ENCODE results near the gene AGAP1.

The AGAP1 gene

GRCh38 chr2:235697041-235697440 is 203.2 kb downstream of the AGAP1 start:
- DNase-seq: no peak

DNA sequence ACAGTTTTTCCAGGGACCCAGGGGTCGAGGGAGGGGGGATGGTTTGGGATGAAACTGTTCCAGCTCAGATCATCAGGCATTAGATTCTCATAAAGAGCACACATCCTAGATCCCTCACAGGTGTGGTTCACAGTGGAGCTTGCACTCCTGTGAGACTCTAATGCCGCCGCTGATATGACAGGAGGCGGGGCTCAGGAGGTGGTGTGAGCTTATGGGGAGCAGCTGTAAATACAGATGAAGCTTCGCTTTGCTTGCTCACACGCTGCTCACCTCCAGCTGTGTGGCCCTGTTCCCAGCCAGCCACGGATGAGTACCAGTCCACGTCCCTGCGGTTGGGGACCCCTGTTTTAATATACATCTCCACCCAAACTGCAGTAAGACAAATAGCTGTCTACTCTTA is 204.2 kb downstream of the AGAP1 start:
- no peak for DNase-seq

DNA sequence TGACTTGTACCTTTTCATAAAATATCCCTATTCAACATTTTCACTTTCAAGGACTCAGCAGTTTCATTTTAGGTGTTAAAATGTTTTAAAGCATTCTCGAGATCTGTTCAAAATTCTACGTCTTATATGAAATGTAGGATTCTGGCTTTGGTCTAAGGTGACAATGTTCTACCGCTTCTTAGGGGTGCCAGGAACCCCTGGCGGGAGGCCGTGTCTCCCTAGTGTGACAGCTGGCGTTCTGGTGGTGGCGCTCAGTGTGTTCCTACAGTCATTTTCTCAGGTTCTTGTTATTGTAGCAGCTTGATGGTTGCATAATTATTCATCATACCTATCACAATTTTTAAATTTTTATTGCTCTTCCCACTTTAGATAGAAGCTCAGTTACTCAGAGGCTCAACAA is 204.6 kb downstream of the AGAP1 start:
- DNase-seq: no peak

- DNase-seq: no peak
Observed at GRCh38 chr2:235699576-235699975, 205.7 kb downstream of the AGAP1 start.

DNA sequence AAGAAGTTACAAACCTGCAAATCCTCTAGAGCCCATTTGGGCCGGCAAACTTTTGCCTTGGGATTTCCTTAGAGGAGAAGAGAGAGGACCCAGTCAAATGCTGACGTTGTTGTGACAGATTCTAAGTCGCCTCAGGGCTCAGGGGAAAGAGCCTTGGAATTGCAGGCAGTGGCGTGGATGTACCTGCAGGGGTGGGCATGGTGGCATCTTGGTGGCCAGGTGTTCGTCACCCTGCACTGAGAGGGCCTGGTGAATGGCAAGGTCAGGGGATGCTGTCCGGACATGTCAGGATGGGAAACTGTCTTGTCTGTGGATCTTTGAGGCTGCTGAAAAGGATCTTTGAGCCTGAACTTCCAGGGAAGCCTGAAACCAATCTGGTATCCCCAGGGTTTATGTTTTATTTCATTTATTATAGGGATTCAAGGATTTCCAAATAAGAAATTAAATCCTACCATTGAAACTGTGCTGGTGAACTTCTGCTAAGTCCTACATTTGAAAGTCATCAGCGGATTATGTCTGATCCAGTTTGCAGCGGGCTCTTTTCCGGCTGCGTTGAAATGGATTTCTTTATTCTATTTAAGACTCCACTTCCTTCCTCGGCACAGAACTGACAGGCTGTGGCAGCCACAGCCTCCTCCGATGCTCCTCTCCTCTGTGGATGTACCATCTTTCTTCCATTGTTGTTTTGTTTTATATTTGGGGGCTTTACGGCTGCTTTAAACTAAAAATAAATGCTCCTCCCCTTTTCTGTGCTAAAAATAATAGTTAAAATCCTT is 207.6 kb downstream of the AGAP1 start:
- DNase-seq: no peak

- DNase-seq: no peak
Observed at GRCh38 chr2:235702186-235702585, 208.3 kb downstream of the AGAP1 start.

DNA sequence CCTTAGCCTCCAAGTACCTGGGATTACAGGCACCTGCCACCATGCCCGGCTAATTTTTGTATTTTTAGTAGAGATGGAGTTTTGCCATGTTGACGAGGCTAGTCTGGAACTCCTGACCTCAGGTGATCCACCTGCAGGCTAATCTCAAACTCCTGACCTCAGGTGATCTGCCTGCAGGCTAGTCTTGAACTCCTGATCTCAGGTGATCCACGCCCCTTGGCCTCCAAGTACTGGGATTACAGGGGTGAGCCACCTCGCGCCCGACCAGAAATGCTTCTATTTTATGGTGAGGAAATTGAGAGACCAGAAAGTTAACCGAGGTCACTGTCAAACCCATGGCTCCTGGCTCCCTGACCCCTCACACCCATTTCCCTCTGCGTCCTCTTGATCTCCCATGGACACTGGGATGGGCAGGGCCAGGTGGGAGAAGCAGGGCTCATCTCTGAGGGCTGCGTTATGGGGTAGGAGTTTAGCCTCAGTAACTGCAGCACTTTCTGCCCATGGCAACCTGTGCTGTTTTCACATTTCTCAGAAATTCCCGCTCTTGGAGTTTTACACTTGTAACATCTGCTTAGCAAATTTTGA is 210.0 kb downstream of the AGAP1 start:
- DNase-seq: no peak

DNA sequence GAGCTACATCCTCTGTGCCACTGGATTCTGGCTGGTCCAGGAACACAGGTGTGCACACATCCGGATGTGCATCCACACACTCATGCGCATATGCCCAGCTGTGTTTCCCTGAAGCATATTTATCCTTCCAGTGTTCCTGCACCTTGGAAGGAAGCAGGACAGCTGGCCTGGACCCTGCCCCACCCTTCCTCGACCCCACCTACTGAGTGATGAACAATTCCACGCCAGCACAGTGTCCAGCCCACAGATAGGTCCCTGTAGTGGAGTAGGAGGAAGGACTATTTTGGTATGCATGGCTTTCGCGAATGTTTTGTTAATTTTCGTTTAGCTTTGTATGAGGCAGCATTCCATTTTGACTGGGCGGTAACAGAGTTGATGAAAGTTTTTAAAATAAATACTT is 211.5 kb downstream of the AGAP1 start:
- no peak for DNase-seq

DNA sequence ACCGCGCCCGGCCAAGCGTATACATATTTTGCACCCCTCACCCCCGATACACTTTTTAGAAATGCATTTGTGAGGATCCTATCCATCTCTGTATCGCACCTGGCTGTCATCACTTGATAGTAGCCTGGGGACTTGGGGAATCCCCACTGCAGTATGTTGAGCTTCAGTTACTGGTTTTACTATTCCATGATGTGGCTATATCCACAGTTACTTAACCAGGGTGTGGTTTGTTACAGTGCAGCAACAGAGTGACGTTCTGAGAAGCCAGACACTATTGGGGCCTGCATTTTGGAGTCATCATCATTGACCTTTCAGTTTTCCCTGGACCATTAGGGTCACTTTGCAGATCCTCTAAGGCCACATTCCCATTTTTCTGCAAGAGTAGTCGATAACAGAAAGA is 212.7 kb downstream of the AGAP1 start:
- DNase-seq: no peak

GRCh38 chr2:235707411-235708096 is 213.7 kb downstream of the AGAP1 start:
- no peak for DNase-seq

DNA sequence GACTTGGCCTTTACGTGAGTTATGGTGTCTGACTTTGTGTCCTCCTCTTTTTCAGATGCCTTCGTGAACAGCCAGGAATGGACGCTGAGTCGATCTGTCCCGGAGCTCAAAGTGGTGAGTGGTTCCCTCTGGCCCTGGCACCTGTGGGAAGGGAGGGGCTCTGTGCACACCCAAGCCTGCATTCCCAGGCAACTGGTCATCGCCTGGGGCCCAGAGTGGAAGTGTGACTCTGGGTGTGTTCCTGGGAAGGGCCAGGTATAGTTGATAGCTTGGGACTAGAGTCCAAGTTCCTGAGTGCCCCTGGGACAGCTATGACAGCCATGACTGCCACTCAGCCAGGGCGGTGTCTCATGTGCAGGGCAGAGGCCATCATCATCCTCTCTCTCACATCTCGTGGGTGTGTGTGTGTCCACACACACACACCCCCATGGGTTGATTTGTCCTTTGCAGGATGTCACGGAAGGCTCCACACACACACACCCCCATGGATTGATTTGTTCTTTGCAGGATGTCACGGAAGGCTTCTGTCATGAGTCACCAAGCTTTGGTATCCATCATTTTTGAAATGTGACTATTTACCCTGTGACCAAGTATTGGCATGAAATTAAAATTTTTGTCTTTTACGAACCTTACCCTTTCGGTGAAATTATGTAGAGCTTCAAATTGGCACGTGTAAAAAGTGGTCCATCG is 215.4 kb downstream of the AGAP1 start:
- no peak for DNase-seq

- DNase-seq: no peak
Observed at GRCh38 chr2:235709969-235710879, 216.4 kb downstream of the AGAP1 start.

GRCh38 chr2:235710933-235711332 is 217.1 kb downstream of the AGAP1 start:
- no peak for DNase-seq

- no peak for DNase-seq
Observed at GRCh38 chr2:235711527-235711926, 217.7 kb downstream of the AGAP1 start.

DNA sequence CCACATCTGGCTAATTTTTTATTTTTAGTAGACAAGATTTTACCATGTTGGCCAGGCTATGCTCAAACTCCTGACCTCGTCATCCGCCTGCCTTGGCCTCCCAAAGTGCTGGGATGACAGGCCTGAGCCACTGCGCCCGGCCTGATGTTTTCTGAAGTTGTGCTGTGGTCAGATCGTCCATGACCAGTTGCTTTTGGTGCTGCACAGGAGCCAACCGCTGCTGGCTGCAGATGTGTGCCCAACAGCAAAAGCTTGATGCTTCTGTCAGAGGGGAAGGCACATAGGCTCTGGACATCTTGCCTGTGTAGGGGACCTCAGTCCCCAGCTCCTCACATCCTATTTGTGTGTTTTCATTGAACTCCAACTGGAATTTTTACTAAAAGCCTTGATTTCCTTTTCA is 218.3 kb downstream of the AGAP1 start:
- no peak for DNase-seq

DNA sequence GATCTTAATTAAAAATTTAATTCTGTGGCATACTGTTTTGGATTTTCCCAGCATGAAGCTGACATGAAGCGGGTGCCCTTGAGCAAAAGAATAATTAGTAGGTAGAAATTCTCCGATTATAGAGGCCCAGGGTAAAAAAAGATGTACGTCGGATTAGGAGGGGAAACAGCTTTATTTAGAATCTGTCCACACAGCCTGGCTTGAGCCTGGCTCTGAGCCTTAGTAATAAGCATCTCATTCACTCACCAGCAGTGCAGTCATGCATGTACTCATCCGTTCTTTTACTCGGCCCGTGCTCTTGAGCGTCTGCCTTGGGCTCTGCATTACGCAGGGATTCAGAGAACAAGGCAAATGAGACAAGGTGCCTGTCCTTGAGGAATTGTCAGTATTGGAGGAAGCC is 219.3 kb downstream of the AGAP1 start:
- DNase-seq: no peak

- no peak for DNase-seq
Observed at GRCh38 chr2:235715601-235716000, 221.8 kb downstream of the AGAP1 start.

- DNase-seq: peak; percentile 24
Observed at GRCh38 chr2:235716875-235717496, 223.1 kb downstream of the AGAP1 start.

DNA sequence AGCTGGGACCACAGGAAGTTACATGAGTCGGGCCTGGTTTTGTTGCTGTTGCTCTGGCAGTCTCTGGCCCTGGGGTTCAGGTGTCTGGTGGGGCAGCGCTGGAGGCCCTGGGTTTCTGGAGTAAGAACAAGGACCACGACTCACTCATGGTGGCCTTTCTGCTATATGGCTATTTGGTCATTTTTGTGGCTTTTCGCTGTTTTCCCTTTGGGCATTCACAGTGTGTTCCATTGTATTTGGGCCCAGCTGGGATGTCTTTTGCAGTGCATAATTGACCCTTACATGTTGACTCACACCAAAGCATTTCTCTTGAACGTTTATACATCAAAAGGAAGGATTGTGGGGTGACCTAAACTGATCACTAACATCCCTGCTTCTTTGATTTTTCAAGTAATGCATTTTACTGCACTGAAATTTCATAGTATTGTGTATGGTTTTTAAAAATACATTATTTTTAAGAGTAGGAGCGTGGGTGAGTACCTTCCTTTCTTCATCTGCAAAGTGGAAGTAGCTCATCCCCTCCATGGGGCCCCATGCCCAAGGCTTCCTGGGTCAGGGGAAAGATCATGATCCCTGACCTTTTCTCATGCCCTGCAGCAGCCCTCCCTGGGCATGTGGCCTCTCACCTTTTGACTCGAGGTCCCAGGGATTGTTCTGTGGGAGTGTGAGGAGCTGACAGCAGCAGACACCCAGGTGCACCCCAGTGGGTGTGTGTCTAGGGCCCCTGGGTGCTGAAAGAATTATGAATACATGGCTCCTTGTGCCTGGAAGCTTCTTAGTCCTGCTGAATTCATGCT is 225.5 kb downstream of the AGAP1 start:
- no peak for DNase-seq

- DNase-seq: no peak
Observed at GRCh38 chr2:235721625-235722024, 227.8 kb downstream of the AGAP1 start.

GRCh38 chr2:235722869-235723268 is 229.0 kb downstream of the AGAP1 start:
- DNase-seq: no peak

All from DMS53 (cell line).